ENCODE data around the gene PLAGL1. TPM values are rescaled to one million over a fixed set of nuclear protein-coding genes. Genes with fewer than 3 reads are reported as not detected.

The PLAGL1 gene
- total RNA-seq, 1 experiment from 2014 or later: 24.3 TPM

DNA sequence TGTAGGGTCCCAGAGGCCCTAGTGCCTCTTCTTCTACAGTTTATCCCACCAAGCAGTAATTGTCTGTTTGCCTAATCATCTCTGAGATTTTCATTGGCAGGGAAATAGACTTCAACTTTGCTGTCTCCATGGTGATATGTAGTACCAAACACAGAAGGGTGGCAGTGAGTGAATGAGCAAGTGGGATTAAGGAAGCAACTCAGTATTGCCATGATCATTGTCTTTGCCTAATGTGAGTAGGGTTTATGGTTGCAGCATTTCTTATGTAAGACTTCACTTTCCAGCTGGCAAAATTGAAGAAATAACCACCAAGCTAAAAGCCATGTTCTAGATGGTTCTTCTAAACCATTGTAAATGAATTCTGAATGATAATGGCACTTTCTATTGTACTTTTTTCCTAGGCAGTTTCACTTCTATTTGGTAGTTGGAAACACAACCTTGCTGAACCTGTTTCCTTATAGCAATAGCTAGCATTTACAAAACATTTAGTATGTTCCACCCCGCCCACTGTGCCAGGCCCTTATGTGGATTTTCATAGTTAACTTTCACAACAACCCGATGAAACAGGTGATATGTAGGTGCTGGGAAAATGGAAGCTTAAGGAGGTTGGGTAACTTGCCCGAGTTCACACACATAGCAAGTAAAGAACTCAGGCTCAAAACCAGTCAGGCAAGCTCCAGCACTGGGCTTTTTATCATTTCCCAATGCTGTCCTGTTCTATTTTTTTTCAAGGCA is 111.8 kb downstream of the PLAGL1 start:
- TF ChIP-seq TCF7L2 (IDR thresholded peaks at IDR 0.05; ENCODE audit: low read depth, low read length) (no peak), POLR2AphosphoS5 (IDR thresholded peaks at IDR 0.05; ENCODE audit: low read depth, low read length) (no peak), REST (IDR thresholded peaks at IDR 0.05; ENCODE audit: insufficient read depth in 1 of 2, low read depth in 2 of 2, low read length in 1 of 2) (no peak), SIN3A (IDR thresholded peaks at IDR 0.05; ENCODE audit: borderline replicate concordance, insufficient read depth, low read depth, low read length) (no peak)
- TF ChIP-seq, protein P1, sequence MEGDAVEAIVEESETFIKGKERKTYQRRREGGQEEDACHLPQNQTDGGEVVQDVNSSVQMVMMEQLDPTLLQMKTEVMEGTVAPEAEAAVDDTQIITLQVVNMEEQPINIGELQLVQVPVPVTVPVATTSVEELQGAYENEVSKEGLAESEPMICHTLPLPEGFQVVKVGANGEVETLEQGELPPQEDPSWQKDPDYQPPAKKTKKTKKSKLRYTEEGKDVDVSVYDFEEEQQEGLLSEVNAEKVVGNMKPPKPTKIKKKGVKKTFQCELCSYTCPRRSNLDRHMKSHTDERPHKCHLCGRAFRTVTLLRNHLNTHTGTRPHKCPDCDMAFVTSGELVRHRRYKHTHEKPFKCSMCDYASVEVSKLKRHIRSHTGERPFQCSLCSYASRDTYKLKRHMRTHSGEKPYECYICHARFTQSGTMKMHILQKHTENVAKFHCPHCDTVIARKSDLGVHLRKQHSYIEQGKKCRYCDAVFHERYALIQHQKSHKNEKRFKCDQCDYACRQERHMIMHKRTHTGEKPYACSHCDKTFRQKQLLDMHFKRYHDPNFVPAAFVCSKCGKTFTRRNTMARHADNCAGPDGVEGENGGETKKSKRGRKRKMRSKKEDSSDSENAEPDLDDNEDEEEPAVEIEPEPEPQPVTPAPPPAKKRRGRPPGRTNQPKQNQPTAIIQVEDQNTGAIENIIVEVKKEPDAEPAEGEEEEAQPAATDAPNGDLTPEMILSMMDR (IDR thresholded peaks at IDR 0.05): no peak
- ATAC-seq (no peak), DNase-seq (ENCODE audit: low read depth, low spot score) (no peak)
- no peaks in the 10 kb centered on the region for H3K4me1 ChIP-seq (ENCODE audit: control insufficient read depth, insufficient read depth, low read length)
- ChIA-PET POLR2A (no interaction called here), CTCF (no interaction called here)
- H3K4me3 ChIP-seq (ENCODE audit: low read depth in 2 of 2, low read length in 2 of 2): no peak overlapping the region
- H3K27ac ChIP-seq (ENCODE audit: low read length): no peak overlapping the region
- in situ Hi-C loops (cut with HindIII; ENCODE audit: low pct_unique_long_range_greater_than_20kb, low sequenced_read_pairs) (no loop called here), intact Hi-C loops (cut with micrococcal nuclease; ENCODE audit: unreplicated experiment) (no loop called here)
- no TSS peak for BruUV-seq (replicated peaks)
- no peaks in the 10 kb centered on the region for H3K36me3 ChIP-seq (ENCODE audit: control insufficient read depth, insufficient read depth, low read length)
- H3K27me3 ChIP-seq (ENCODE audit: control insufficient read depth, insufficient read depth, low read length): no peaks in the 10 kb centered on the region; the same call in 1 of the 2 replicates
- H3K9me3 ChIP-seq (ENCODE audit: control insufficient read depth, insufficient read depth, low read depth, low read length): no peaks in the 10 kb centered on the region

DNA sequence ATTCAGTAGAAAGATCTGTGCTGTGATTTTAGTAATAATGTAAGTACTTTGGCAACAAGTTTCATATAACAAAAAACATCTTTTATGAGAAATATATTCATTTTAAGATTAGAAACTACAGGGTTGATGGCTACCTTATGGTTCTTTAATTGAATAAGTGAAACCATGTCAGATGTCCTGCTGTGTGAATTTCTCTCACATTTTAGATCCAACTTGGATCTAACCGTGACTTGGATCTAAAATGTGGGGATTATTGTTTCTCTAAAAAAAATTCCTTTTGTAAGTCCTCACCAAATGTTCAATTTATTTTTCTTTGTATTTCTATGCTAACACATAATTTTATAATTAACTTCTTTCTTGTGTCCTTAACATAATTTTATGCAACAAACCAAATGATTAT is 113.4 kb downstream of the PLAGL1 start:
- Histone ChIP-seq H3K27me3 (ENCODE audit: control insufficient read depth, insufficient read depth, low read length) (peaks cover 2% of the 10 kb centered on the region; the same call in 1 of the 2 replicates), H3K36me3 (ENCODE audit: control insufficient read depth, insufficient read depth, low read length) (no peaks in the 10 kb centered on the region), H3K4me1 (ENCODE audit: control insufficient read depth, insufficient read depth, low read length) (no peaks in the 10 kb centered on the region), H3K9me3 (ENCODE audit: control insufficient read depth, insufficient read depth, low read depth, low read length) (no peaks in the 10 kb centered on the region), H3K4me3 (ENCODE audit: low read depth in 2 of 2, low read length in 2 of 2) (no peak overlapping the region), H3K27ac (ENCODE audit: low read length) (no peak overlapping the region)
- no TSS peak for BruUV-seq (replicated peaks)
- DNase-seq (ENCODE audit: low read depth, low spot score) (no peak), ATAC-seq (no peak)
- in situ Hi-C loops (cut with HindIII; ENCODE audit: low pct_unique_long_range_greater_than_20kb, low sequenced_read_pairs): no loop called here
- TF ChIP-seq POLR2AphosphoS5 (IDR thresholded peaks at IDR 0.05; ENCODE audit: low read depth, low read length): no peak
- no peak for TF ChIP-seq TCF7L2 (IDR thresholded peaks at IDR 0.05; ENCODE audit: low read depth, low read length)
- no peak for TF ChIP-seq SIN3A (IDR thresholded peaks at IDR 0.05; ENCODE audit: borderline replicate concordance, insufficient read depth, low read depth, low read length)
- TF ChIP-seq REST (IDR thresholded peaks at IDR 0.05; ENCODE audit: insufficient read depth in 1 of 2, low read depth in 2 of 2, low read length in 1 of 2): no peak
- TF ChIP-seq, protein P1 (IDR thresholded peaks at IDR 0.05): no peak
- POLR2A ChIA-PET: no interaction called here
- CTCF ChIA-PET: no interaction called here
- intact Hi-C loops (cut with micrococcal nuclease; ENCODE audit: unreplicated experiment): no loop called here
